Upper lobe of right lung (tissue), 1 donor: ENCODE measurements around the gene THBS4. TPM values are rescaled to one million over a fixed set of nuclear protein-coding genes. Genes with fewer than 3 reads are reported as not detected.
"Not testable (repeated sequence)": the region's sequence is repeated elsewhere in the genome, so short reads cannot be mapped to it uniquely, and the experiment has no call there.

Experiments
- ATAC-seq: fragments of 200-7000 bp; cut with Tn5 transposase; one replicate; pipeline ENCODE4 v1.9.1; 2020; ENCODE audit warnings: mild to moderate bottlenecking, moderate library complexity
- DNase-seq: peaks from one replicate; pipeline ENCODE4 v3.0.0-alpha.2; 2020
- H3K27ac ChIP-seq: fragments of 200-600 bp; one replicate; pipeline ENCODE4 v1.8.0; 2022
- H3K27me3 ChIP-seq: fragments of 200-600 bp; one replicate; pipeline ENCODE4 v1.8.0; 2022; ENCODE audit warnings: mild to moderate bottlenecking
- H3K36me3 ChIP-seq: fragments of 200-600 bp; one replicate; pipeline ENCODE4 v1.8.0; 2022
- H3K4me1 ChIP-seq: fragments of 200-600 bp; one replicate; pipeline ENCODE4 v1.8.0; 2022
- H3K4me3 ChIP-seq: fragments of 200-600 bp; one replicate; pipeline ENCODE4 v1.8.0; 2022; ENCODE audit warnings: mild to moderate bottlenecking
- H3K9me3 ChIP-seq: fragments of 200-600 bp; one replicate; pipeline ENCODE4 v1.8.0; 2022
- CTCF ChIP-seq: fragments of 200-600 bp; IDR thresholded peaks from one replicate; pipeline ENCODE4 v1.8.0; 2022; ENCODE audit warnings: antibody characterized with exemption
- intact Hi-C: fragments of 100-400 bp; cut with DNase I; formaldehyde crosslinking; loops from one replicate; pipeline ENCODE4 v1.11.0; 2022
- total RNA-seq: library from RNA; stranded (reverse); fragmentation: NEBNext Ultra II Directional; extraction: Animal tissue kit (Norgen Biotek cat#: 25700); gene quantifications from one replicate; pipeline ENCODE4 v1.2.1, GENCODE V29; 2021
- donor health status: DM: no; HTN: yes; CAD: no; lungs with severe emphysema.

Gene THBS4
- total RNA-seq, 1 donor from 2014 or later, result 1.2 TPM

- no peak overlapping the region for H3K4me3 ChIP-seq
- ATAC-seq (no peak), DNase-seq (no peak)
- H3K27me3 ChIP-seq, result no peaks in the 10 kb centered on the region
- H3K27ac ChIP-seq, result no peak overlapping the region
- intact Hi-C loops, result no loop called here
- TF ChIP-seq CTCF, result no peak
- no peaks in the 10 kb centered on the region for H3K9me3 ChIP-seq
- H3K4me1 ChIP-seq, result peaks cover 5% of the 10 kb centered on the region
- no peaks in the 10 kb centered on the region for H3K36me3 ChIP-seq
Observed at GRCh38 chr5:80078921-80079320, 43.8 kb downstream of the THBS4 start.

- no peak for TF ChIP-seq CTCF
- ATAC-seq (no peak), DNase-seq (no peak)
- peaks cover 5% of the 10 kb centered on the region for H3K4me1 ChIP-seq
- H3K27ac ChIP-seq, result no peak overlapping the region
- H3K27me3 ChIP-seq, result no peaks in the 10 kb centered on the region
- no peak overlapping the region for H3K4me3 ChIP-seq
- H3K9me3 ChIP-seq, result no peaks in the 10 kb centered on the region
- intact Hi-C loops, result no loop called here
- H3K36me3 ChIP-seq, result no peaks in the 10 kb centered on the region
Observed at GRCh38 chr5:80082281-80082680, 47.1 kb downstream of the THBS4 start.

DNA sequence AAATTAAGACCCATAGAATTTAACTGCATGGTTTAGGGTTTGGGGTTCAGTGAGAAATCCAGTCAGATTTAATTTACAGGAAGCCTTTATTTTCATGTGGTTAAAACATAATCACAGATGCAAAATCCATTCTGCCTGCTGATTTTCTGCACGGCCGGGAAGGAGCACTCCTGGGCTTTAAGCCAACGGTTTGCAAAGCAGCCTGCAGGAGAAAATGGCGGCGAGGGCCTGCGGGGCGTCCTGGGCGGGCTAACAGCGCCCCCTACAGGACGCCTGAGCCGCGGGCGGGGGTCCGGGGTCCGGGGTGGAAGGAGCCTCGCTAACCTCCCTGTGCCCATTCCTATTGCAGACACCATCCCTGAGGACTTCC is 47.6 kb downstream of the THBS4 start:
- H3K27ac ChIP-seq, result no peak overlapping the region
- peak; percentile 86 for DNase-seq
- peaks cover 5% of the 10 kb centered on the region for H3K4me1 ChIP-seq
- no peaks in the 10 kb centered on the region for H3K9me3 ChIP-seq
- intact Hi-C loops, result no loop called here
- peak; percentile 90 for ATAC-seq
- peak; percentile 88 for TF ChIP-seq CTCF
- H3K4me3 ChIP-seq, result peak overlapping the region; percentile 25
- H3K27me3 ChIP-seq, result no peaks in the 10 kb centered on the region
- H3K36me3 ChIP-seq, result no peaks in the 10 kb centered on the region

GRCh38 chr5:80083101-80083890 is 48.1 kb downstream of the THBS4 start:
- peak; percentile 79 for TF ChIP-seq CTCF
- DNase-seq, result no peak
- Histone ChIP-seq H3K4me1 (peaks cover 5% of the 10 kb centered on the region), H3K36me3 (no peaks in the 10 kb centered on the region), H3K27ac (no peak overlapping the region), H3K4me3 (peak overlapping the region; percentile 25), H3K9me3 (no peaks in the 10 kb centered on the region), H3K27me3 (no peaks in the 10 kb centered on the region)
- intact Hi-C loops, result no loop called here
- ATAC-seq, result peak; percentile 86

- H3K4me1 ChIP-seq, result no peaks in the 10 kb centered on the region
- H3K9me3 ChIP-seq, result no peaks in the 10 kb centered on the region
- ATAC-seq (no peak), DNase-seq (no peak)
- H3K4me3 ChIP-seq, result no peak overlapping the region
- no peaks in the 10 kb centered on the region for H3K27me3 ChIP-seq
- H3K27ac ChIP-seq, result no peak overlapping the region
- intact Hi-C loops, result loop anchor here (5.0 kb wide), 1 partner anchor 216 kb away; no protein-coding TSS in a partner anchor
- H3K36me3 ChIP-seq, result no peaks in the 10 kb centered on the region
- no peak for TF ChIP-seq CTCF
Observed at GRCh38 chr5:80090884-80091166, 55.7 kb downstream of the THBS4 start.

- H3K4me1 ChIP-seq, DNase-seq, H3K36me3 ChIP-seq, H3K27me3 ChIP-seq, H3K4me3 ChIP-seq, H3K27ac ChIP-seq, H3K9me3 ChIP-seq: not testable (repeated sequence)
- peak; percentile 76 for ATAC-seq
- intact Hi-C loops, result loop anchor here (5.0 kb wide), 1 partner anchor 216 kb away; no protein-coding TSS in a partner anchor
- TF ChIP-seq CTCF, result peak; percentile 69
Observed at GRCh38 chr5:80091792-80092192, 56.6 kb downstream of the THBS4 start.
